ENCODE results near the gene TAS2R60. TPM values are rescaled to one million over a fixed set of nuclear protein-coding genes. Genes with fewer than 3 reads are reported as not detected.

TAS2R60 gene
- total and polyA plus RNA-seq, 2 of the 4 experiments (the other 2 are of a cell fraction), result not detected

DNA sequence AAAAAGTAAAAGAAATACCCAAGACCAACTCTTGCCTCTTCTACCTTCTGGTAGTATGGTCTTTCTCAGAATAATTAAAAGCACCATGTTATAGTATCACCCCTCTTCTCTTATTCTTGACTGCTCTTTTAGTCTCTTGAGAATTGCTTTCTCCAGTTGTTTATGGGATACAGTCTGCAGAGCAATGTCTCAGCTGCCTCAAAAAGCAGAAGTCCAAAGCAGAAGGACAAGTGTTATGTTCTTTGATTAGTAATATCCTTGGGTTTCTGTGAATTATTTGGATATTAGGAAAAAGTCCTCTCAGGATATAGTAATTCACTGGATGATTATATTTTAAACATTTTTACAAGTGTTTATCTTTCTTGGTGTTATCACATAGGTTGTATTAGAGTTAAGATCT is 41.8 kb downstream of the TAS2R60 start:
- Histone ChIP-seq H3K4me1 (ENCODE audit: control insufficient read depth, insufficient read depth, low read length) (peaks cover 4% of the 10 kb centered on the region), H2BK120ac (ENCODE audit: low read depth, low read length) (no peak overlapping the region), H3K56ac (ENCODE audit: extremely low read depth, insufficient read depth, low read length) (no peak overlapping the region), H4K20me1 (ENCODE audit: insufficient read depth, low read length) (no peaks in the 10 kb centered on the region), H4K8ac (ENCODE audit: low read depth in 2 of 2, low read length in 2 of 2) (no peak overlapping the region), H2AFZ (replicated peaks; ENCODE audit: low read length, poor library complexity) (no peak overlapping the region), H2AK5ac (ENCODE audit: low read depth, low read length) (no peak overlapping the region), H3K14ac (replicated peaks; ENCODE audit: low read depth, low read length) (no peak overlapping the region), H3K4me3 (ENCODE audit: insufficient read depth, low read depth, low read length) (no peak overlapping the region), H3K23ac (ENCODE audit: low read depth, low read length) (no peak overlapping the region), H4K91ac (ENCODE audit: insufficient read depth, low read depth, low read length) (no peak overlapping the region), H2BK15ac (ENCODE audit: low read depth, low read length) (no peak overlapping the region), H3K9me3 (ENCODE audit: control insufficient read depth, insufficient read depth, low read length) (no peaks in the 10 kb centered on the region), H3K27ac (ENCODE audit: insufficient read depth, low read length) (no peak overlapping the region), H2BK20ac (ENCODE audit: low read depth, low read length) (no peak overlapping the region), H3K27me3 (ENCODE audit: control insufficient read depth, insufficient read depth, low read length) (no peaks in the 10 kb centered on the region), H2AK9ac (replicated peaks; ENCODE audit: low read depth, low read length, poor library complexity) (no peak overlapping the region), H3K9me1 (ENCODE audit: insufficient read depth, low read length) (no peaks in the 10 kb centered on the region), H2BK5ac (ENCODE audit: low read depth, low read length, poor library complexity, severe bottlenecking) (no peak overlapping the region), H3K18ac (ENCODE audit: low read depth, low read length) (no peak overlapping the region), H3K79me1 (ENCODE audit: low read depth in 1 of 2, low read length in 2 of 2) (no peaks in the 10 kb centered on the region), H4K5ac (ENCODE audit: low read depth, low read length) (no peak overlapping the region), H3K4ac (ENCODE audit: low read depth, low read length) (no peak overlapping the region), H3K36me3 (ENCODE audit: control insufficient read depth, insufficient read depth, low read length) (no peaks in the 10 kb centered on the region), H3K4me2 (ENCODE audit: low read depth, low read length) (no peak overlapping the region), H3K9ac (ENCODE audit: low read depth, low read length) (no peak overlapping the region)
- ChIA-PET POLR2A (ENCODE audit: unreplicated experiment) (no interaction called here), CTCF (no interaction called here)
- no TSS peak for BruUV-seq (replicated peaks)
- DNase-seq, result no peak
- no peak for TF ChIP-seq CHD1 (IDR thresholded peaks at IDR 0.05; ENCODE audit: low read depth, low read length)
- no peak for TF ChIP-seq NFE2L2 (IDR thresholded peaks at IDR 0.05; ENCODE audit: low read depth, low read length)
- TF ChIP-seq, protein P1, sequence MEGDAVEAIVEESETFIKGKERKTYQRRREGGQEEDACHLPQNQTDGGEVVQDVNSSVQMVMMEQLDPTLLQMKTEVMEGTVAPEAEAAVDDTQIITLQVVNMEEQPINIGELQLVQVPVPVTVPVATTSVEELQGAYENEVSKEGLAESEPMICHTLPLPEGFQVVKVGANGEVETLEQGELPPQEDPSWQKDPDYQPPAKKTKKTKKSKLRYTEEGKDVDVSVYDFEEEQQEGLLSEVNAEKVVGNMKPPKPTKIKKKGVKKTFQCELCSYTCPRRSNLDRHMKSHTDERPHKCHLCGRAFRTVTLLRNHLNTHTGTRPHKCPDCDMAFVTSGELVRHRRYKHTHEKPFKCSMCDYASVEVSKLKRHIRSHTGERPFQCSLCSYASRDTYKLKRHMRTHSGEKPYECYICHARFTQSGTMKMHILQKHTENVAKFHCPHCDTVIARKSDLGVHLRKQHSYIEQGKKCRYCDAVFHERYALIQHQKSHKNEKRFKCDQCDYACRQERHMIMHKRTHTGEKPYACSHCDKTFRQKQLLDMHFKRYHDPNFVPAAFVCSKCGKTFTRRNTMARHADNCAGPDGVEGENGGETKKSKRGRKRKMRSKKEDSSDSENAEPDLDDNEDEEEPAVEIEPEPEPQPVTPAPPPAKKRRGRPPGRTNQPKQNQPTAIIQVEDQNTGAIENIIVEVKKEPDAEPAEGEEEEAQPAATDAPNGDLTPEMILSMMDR (conservative IDR thresholded peaks at IDR 0.05; ENCODE audit: low read depth, low read length), result no peak
- no peak for TF ChIP-seq FOS (IDR thresholded peaks at IDR 0.05; ENCODE audit: low read depth, low read length)
- no peak for TF ChIP-seq RAD21 (IDR thresholded peaks at IDR 0.05; ENCODE audit: low read length)
- no peak for TF ChIP-seq BHLHE40 (IDR thresholded peaks at IDR 0.05; ENCODE audit: low read depth, low read length)
- no peak for TF ChIP-seq MXI1 (IDR thresholded peaks at IDR 0.05; ENCODE audit: borderline replicate concordance, low read depth, low read length)
- TF ChIP-seq, protein P2, sequence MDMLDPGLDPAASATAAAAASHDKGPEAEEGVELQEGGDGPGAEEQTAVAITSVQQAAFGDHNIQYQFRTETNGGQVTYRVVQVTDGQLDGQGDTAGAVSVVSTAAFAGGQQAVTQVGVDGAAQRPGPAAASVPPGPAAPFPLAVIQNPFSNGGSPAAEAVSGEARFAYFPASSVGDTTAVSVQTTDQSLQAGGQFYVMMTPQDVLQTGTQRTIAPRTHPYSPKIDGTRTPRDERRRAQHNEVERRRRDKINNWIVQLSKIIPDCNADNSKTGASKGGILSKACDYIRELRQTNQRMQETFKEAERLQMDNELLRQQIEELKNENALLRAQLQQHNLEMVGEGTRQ (IDR thresholded peaks at IDR 0.05; ENCODE audit: low read depth, low read length), result no peak
- no peak for TF ChIP-seq MAZ (IDR thresholded peaks at IDR 0.05; ENCODE audit: borderline replicate concordance, low read depth, low read length)
- no peak for TF ChIP-seq RCOR1 (IDR thresholded peaks at IDR 0.05; ENCODE audit: insufficient replicate concordance, low read length)
- no peak for TF ChIP-seq POLR2A (IDR thresholded peaks at IDR 0.05; ENCODE audit: low read depth, low read length)
- no peak for TF ChIP-seq MAFK (IDR thresholded peaks at IDR 0.05; ENCODE audit: low read depth, low read length)
- dilution Hi-C loops (cut with HindIII; ENCODE audit: low sequenced_read_pairs, unreplicated experiment), result no loop called here
- in situ Hi-C loops (cut with MboI; ENCODE audit: low sequenced_read_pairs), result no loop called here
- intact Hi-C loops (cut with micrococcal nuclease), result loop anchor here (5.0 kb wide), 1 partner anchor 73 kb away; no protein-coding TSS in a partner anchor
- ATAC-seq (ENCODE audit: low read depth), result peak; percentile 27; the same call in 1 of the 2 replicates

All from IMR-90 (cell line).